ENCODE results near the gene PROSER3.

The PROSER3 gene

DNA sequence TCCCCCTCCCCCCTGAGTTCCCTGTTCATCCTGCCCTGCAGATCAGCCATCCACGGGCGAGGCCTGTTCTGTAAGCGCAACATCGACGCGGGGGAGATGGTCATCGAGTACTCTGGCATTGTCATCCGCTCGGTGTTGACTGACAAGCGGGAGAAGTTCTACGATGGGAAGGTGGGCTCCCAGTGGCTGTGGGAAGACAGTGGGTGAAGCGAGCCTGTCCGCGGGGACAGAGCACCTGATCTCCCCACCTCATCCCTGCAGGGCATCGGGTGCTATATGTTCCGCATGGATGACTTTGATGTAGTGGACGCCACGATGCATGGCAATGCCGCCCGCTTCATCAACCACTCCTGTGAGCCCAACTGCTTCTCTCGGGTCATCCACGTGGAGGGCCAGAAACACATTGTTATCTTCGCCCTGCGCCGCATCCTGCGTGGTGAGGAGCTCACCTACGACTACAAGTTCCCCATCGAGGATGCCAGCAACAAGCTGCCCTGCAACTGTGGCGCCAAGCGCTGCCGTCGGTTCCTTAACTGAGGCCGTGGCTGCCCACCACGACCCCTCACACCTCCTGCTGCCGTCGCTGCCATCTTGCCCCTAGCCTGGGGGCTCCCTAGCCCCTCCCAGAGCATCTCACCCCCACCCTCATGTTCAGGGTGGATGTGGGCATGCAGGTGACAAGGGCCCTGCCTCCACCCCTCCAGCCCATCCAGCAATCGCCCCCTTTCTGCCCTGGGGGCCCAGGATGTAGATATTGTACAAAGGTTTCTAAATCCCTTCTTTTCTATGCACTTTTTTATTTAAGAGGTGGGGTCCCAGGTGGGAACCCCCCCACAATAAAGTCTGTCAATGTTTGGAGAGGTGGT lies 19.7 kb upstream of the PROSER3 start:
- DNase-seq (ENCODE audit: low read depth in 2 of 2), result no peak

DNA sequence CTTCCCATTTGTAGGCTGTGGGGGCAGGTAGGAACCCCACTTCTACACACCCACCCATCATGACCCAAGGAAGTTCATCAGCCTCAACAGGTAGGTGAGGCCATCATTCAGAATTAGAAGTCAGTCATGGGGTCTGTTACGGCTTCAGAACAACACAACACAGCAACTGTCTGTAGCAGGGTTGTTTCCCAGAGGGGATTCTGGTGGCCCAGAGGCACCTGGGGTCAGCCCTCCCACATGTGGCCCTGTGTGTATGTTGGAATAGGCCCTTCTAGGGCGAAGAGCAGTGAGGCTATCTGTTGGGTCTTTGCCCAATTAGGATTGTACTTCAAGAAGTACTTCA lies 19.1 kb upstream of the PROSER3 start:
- no peak for DNase-seq (ENCODE audit: low read depth in 2 of 2)

DNA sequence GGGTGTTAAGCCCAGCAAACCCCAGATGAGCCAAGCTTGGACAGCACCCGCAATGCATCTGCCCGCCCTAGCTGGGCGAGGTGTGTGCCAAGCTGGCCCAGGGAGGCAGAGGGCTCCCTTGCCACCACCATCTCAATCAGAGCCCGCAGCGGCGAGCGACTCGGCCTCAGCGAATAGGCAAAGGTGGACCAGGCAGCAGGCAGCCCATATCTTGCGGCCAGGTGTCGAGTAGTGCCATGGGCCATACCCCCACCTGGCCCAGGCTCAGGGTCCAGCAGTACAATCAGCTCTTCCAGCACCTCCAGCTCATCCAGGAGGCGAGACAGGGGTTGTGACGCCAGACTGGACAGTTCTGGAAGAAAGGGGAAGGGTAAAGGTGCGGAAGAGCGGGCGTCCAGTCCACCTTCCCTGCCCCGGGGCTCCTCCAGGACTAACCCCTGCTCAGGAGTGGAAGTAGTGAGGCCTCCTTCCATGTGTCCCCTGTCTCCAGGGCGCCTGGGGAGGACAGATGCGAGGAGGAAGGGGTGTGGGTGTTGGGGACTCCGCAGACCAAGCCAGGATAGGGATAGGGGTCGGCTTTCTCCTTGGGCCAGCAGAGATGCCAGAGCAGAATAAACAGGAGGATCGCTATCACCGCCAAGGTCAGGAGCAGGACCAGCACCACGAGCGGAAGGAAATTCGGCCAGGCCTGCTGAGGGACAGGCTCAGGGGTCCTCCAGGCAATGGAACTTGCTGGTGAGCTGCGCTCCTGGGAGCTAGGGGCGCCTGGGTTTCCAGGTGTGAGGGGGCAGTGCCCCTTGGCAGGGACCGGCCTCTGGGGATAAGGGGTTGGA lies 18.5 kb upstream of the PROSER3 start:
- DNase-seq (ENCODE audit: low read depth in 2 of 2), result no peak

DNA sequence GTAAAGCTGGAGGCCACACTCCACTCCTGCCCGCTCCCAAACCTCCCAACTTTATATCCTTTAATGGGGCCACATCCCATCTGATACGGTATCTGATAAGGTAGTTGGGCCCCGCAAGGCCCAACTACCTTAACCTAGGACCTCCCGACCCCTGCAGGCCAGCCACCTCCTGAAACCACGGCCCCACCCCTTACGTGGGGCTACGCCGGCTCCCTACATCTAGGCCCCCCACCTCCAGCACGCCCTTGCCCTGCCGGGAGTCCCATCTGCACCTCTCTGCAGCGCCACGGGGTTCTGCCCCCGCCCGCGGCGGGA lies 17.9 kb upstream of the PROSER3 start:
- DNase-seq (ENCODE audit: low read depth in 2 of 2), result no peak

DNA sequence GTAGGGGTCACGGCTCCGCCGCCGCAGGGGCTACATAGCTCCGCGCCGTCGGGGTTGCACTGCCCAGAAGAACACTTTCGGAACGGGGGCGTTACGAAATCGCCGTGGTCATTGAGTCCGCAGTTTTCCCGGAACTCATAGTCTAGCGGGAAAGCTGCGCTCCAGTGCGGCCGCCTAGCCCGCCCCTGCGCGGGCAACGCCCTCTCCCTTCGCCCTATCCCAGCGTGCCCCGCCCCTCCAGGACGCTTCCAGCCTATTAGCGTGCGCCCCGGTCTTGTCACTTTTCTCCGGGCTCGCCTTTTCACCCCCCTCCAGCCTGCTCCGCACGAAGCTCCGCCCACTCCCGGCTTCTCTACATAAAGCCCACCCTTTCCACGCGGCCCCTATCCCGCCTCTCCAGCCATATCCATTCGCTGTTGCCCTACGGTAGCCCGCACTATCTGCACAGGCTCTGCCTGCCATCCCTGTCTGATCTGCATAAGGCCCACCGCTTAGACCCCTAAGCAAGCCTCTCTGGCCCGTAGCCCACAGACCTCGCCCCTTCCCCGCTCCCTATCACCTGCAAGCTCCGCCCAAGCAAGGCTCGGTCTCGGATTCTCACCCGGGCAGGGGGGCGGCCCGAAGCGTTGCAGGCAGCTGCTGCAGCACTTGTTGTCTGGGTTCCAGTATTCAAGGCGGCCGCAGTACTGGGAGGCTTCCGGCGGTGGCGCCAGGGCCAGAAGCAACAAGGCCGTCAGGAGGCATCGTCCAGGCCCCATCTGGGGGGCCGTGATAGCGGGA lies 17.4 kb upstream of the PROSER3 start:
- peak; percentile 92 to 93 for DNase-seq (ENCODE audit: low read depth in 2 of 2)

DNA sequence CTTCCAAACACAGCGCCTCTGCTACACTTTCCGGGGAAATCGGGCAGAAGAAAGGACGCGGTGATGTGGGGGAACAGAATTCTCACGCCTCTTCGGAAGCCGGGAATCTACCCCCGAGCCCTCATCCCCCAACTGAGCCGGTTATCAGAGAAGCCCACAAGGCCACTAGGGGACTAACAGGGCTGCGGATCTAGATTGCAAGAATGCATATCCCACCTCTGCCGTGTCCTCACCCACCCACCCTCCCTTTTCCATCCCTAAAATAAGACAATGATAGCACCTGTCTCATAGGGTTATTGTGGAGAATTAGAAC lies 16.8 kb upstream of the PROSER3 start:
- no peak for DNase-seq (ENCODE audit: low read depth in 2 of 2)

DNA sequence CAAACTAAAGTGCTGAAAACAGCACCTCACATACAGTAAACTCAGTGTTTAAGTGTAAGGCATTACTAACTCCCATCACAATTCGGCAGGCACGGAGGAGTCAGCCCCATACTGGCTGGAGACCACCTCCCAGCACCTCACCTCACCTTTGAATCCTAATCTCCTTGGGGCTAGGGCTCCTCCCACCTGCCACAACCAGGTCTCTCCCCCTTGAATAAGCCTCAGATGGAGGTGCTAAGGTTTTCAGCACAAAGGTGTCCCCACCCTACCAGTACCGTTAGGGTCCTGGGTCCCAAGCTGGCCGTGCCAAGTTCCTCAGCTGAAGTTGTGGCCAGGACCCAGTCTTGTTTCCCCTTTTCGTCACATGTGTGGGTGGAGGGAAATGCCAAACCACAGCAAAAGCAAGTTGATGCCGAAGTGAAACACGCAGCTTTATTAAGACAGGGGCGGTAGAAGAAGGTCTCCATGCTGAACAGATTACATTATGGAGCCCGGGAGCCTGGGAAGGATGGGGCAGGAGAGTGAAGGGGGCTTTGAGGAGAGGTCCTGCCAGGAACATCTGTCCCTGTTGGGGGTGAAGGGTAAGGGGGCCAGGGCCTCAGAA lies 15.8 kb upstream of the PROSER3 start, which contains the start of gene IGFLR1:
TSS of gene IGFLR1 (minus strand) at position 332 of the 604 bp plus-strand sequence. CDS start 1,272 bp downstream, outside the sequence.
- DNase-seq (ENCODE audit: low read depth in 2 of 2), result peak; percentile 58 to 65

DNA sequence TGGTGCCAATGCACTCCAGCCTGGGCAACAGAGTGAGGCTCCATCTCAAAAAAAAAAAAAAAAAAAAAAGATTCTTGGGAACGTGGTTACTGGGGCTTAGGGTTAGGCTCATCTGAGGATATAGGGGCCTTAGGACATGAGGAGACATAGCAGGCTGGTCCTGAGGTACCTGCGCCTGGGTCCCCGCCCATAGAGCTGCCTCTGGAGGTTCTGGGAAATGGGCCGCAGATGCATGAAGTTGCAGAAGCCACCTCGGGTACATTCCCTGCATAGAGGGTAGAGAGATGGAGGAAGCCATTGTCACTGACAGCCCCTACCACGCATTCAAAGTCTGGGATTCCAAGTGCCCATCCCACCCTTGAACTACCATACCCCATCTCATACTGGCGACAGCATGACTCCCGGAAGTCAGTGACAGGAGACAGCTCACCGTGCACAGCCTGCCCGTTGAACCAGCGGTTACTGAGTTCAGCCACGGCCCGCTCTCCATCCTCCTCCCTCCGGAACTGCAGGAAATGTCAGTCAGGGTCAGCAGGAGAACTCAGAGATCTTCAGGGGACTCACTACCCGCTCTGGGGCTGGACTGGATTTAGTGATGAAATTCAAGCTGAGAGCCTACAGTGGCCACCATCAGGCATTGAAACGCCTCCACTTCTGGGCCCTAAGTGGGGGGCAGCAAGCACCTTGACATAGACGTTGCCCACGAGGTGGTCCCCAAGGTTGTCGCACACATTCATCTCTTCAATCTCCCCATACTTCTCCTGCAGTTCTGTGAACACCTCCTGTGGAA lies 14.1 kb upstream of the PROSER3 start:
- no peak for DNase-seq (ENCODE audit: low read depth in 2 of 2)

DNA sequence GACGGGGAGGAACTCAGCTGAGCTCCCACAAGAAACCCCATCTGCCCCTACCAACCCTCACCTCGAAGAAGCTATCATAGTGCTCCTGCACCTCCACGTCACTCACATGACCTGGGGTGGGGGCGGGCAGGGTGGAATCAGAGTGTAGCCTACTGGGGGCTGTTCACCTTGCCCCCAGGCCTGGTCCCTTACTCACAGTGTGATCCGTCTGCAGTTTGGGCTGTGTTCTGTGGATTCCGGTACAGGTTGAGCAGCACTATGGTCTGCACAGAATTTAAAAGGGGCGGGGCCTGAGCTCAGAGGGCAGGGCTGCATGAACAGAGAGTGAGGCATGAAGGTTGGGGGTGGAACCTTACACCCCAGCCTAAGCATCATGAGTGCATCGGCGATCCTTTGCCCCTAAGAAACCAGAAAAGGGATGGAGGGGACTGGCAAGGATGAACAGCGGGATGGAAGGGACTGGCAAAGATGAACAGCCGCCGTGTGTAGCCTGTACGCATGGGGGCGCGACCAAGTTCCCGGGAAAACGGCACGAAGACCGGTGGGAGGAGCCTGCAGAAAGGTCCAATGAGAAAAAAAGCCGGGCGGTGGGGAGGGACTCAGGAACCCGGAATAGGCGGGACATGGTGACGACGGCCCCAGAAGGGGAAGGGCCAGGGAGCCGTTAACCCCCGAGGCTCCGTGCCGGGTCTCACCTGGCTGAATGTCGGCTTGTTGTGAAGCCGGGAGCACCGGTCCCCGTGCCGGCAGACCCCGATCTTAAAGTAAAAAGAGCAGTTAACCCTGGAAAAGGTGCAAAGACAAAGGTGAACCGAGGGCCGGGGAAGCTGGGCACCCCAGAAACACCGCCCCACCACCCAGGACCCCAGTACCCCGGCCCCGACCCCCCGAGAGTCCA lies 13.3 kb upstream of the PROSER3 start:
- DNase-seq (ENCODE audit: low read depth in 2 of 2), result peak; percentile 88 to 90

DNA sequence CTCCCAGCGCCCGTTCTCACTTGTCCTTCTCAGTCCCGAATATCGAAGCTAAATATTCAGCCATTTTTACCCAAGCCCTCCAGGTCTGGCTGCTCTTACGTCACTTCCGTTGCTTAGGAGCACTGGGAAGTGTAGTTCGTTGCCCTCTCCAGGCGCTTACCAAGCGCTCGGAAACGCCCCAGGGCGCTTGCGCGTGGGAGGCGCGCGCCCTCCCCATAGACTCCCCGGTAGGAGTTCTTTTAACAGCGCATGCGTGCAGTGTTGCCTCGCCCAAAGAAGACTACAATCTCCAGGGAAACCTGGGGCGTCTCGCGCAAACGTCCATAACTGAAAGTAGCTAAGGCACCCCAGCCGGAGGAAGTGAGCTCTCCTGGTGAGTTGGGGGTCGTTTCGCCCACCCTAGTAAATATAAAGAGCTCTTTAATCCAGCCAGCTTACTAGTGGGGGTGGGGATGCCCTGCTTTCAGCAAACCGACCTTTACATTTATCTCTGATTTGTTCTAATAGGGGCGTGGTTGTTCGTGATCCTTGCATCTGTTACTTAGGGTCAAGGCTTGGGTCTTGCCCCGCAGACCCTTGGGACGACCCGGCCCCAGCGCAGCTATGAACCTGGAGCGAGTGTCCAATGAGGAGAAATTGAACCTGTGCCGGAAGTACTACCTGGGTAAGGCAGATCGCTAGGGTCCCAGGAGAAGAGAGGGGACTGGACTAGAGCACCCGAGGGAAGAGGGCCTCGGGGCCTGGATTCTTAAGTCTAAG lies 12.5 kb upstream of the PROSER3 start, which contains the start of the genes PSENEN and U2AF1L4:
TSS of gene PSENEN (plus strand) at position 324 of the 759 bp plus-strand sequence. CDS start at position 604, 280 bp downstream.
TSS of gene U2AF1L4 (minus strand) at position 91 of the 759 bp plus-strand sequence. CDS start at position 64, 27 bp downstream.
- peak; percentile 95 to 97 for DNase-seq (ENCODE audit: low read depth in 2 of 2)

DNA sequence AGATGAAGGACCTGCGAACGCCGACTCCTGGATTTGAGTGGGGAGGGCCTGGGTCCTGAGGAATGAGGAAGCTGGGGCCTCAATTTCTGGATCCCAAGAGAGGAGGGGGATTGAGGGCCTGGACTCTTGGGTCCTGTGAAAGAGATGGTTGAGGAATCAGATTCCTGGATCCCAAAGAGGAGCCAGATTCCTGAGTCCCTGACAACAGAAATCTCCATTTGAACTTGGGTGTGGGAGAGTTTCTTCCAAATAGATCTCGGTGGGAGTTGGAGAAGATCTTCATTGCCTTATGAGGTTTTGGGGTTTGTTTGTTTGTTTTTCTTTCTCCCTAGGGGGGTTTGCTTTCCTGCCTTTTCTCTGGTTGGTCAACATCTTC lies 11.9 kb upstream of the PROSER3 start:
- DNase-seq (ENCODE audit: low read depth in 2 of 2), result no peak

DNA sequence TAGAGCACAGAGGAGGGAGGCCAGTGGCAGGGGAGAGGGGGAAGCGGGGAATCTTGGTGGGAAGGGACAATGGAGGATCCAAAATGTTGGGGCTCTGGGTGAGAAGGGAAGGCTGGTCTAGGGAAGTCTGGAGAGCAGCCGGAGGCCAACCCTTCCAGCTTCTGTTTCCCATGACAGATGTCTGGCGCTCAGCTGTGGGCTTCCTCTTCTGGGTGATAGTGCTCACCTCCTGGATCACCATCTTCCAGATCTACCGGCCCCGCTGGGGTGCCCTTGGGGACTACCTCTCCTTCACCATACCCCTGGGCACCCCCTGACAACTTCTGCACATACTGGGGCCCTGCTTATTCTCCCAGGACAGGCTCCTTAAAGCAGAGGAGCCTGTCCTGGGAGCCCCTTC lies 11.4 kb upstream of the PROSER3 start:
- DNase-seq (ENCODE audit: low read depth in 2 of 2), result no peak

DNA sequence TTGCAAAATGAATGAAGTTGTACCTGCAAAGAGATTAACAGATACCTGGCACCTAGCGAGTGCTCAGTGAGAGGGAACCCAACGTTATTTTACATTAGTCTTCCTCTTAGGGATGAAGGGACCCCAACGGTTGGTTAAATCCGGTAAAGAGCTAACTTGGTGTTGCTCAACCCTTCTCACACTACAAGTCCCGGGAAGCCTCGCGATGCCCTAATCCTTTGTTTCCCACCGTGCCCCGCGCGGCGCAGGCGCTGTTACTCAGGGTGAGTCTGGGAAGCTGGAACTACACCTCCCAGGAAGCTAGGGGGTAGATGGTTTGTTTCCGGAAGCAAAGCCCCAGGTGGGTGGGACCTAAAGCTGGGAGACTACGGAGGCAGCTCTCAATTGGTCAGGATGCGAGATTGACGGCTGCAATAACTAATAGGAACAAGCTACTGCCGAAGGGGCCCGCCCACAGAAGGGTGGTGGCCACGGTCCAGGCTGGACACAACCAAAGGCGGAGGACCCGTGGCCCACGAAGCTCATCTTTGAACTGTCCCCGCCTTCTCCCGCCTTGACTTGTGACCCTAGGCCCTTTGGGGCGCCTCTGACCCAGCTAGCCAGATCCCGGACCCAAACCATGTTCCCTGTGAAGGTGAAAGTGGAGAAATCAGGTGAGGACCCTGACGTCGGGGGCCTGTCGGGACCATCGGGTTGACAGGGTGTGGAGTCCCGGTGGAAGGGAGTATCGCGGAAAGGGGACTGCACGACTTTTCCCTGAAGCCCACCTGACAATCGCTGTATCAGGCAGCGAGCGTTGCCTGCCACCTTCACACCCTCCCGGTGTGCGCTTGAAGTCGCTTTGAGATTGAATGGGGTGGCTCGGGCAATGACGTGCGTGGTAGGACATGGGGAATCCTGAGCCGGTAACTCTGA lies 9.6 kb upstream of the PROSER3 start, which contains the start of gene LIN37:
TSS of gene LIN37 (plus strand) at position 471 of the 915 bp plus-strand sequence. CDS start at position 620, 149 bp downstream.
- DNase-seq (ENCODE audit: low read depth in 2 of 2), result peak; percentile 98 to 100

DNA sequence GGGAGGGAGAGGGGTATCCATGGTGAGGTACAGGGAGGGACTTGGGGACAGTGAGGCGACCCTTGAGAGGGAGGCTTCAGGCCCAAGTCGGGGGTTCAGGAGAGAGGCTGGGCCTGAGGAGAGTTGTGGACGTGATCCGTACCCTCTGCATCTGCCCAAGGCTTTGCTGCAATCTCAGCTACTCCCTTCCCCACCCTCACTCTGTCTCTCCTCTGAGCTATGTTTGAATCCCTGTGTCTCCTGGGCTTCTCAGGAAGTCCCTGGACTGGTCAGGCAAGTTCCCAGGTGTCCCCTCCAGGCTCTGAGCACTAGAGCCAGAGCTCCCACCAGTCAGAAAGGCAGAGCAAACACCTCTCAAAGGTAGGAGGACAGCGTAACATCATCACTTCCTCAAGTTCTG lies 7.8 kb upstream of the PROSER3 start:
- DNase-seq (ENCODE audit: low read depth in 2 of 2), result no peak

DNA sequence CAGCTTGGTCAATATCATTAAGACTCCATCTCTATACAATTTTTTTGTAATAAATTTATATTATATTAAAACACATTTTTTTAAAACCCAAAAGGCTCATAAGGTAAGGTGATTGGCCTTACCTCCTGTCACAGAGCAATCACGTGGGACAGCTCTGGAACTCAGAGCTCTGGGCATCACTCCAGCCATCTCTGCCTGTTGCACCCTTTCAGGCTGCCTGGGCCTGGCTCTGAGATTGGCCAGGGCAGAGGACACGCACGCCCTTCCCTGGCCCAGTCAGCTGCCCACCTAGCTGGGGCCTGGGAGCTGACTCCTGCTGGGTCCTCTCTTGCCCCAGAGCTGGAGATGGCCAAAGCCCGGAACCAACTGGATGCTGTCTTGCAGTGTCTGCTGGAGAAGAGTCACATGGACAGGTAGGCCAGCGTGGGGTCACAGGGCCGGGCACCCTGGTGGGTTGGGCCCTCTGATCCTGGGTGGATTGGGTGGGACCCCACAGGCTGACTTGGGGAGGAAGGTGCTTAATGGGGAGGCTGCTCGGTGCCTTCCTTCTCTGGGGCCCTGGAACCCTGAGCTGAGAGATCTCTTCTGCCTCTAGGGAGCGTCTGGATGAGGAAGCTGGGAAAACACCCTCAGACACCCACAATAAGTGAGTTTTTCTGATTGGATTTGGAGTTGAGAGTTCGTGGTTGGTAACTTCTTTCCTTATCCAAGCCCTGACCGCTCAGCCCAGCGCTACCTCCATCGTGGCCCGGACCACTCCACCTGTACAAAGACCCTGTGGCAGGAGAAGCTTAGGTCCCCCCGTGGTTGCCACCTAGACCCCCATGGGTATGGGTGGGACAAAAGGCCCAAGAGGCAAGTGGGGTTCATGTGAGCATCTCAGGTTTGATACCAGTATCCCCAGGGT lies 5.9 kb upstream of the PROSER3 start:
- DNase-seq (ENCODE audit: low read depth in 2 of 2), result no peak

DNA sequence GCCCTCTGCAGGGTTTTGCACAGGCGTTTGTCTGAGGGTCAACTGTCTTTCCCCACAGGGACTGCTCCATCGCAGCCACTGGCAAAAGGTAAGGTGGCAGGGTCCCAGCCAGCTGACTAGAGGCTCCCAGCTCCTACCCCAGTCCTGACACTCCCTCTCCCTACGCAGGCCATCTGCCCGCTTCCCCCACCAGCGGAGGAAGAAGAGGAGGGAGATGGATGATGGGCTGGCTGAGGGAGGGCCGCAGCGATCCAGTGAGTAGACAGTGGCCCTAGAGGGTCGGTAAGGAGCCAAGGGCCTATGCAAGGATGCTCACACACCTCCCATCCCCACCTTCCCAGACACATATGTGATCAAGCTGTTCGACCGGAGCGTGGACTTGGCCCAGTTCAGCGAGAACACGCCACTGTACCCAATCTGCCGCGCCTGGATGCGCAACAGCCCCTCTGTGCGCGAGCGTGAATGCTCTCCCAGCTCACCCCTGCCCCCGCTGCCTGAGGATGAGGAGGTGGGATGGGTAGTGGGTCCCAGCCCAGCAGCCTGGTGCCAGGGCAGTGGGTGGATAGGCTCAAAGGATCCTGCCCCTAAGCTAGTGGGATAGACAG lies 5.1 kb upstream of the PROSER3 start:
- DNase-seq (ENCODE audit: low read depth in 2 of 2), result no peak

Measured in stimulated activated CD8-positive, alpha-beta memory T cell treated with anti-CD3 and anti-CD28 coated beads, Interleukin-7, amount 100 ng/mL, for 4 hours (primary cell).